Muscle of back (tissue), 13 donors: ENCODE results near the gene WDR53. TPM values are rescaled to one million over a fixed set of nuclear protein-coding genes. Genes with fewer than 3 reads are reported as not detected.
"Not testable (repeated sequence)": the region's sequence is repeated elsewhere in the genome, so short reads cannot be mapped to it uniquely, and the experiment has no call there.

Source experiments
- DNase-seq, 3 donors: peaks; one replicate each; pipeline versions ENCODE4 v3.0.0 to v3.0.0-alpha.2; 2013
- long read RNA-seq, 9 donors: transcript quantifications; one replicate each; lab custom pipeline, GENCODE V29; 2026
- polyA plus RNA-seq, 10 donors: library from polyadenylated mRNA; unstranded; fragments of 120-200 nt; gene quantifications; one replicate each; pipeline ENCODE4 v1.2.1, GENCODE V29; 2013; ENCODE audit not compliant: insufficient read length in 10 of 10

Gene WDR53
- 10 to 100 TPM in 7 of 10 donors, 1 to 10 TPM in 3; 7.0 to 11.7 (median 10.4) TPM for polyA plus RNA-seq
- long read RNA-seq, donor 1, partial matches to known transcripts, result 7 of 9 reads
- long read RNA-seq, donor 1, other reads (novel, unspliced or antisense), result 0 of 9 reads
- long read RNA-seq, donor 2, partial matches to known transcripts, result 8 of 9 reads
- long read RNA-seq, donor 2, other reads (novel, unspliced or antisense), result 0 of 9 reads
- long read RNA-seq, donor 3, result 0 reads
- long read RNA-seq, donor 4, partial matches to known transcripts, result 25 of 32 reads
- long read RNA-seq, donor 4, other reads (novel, unspliced or antisense), result 6 of 32 reads
- long read RNA-seq, donor 5, result 0 reads
- long read RNA-seq, donor 6, result 0 reads
- long read RNA-seq, donor 7, partial matches to known transcripts, result 0 of 1 reads
- long read RNA-seq, donor 7, other reads (novel, unspliced or antisense), result 0 of 1 reads
- long read RNA-seq, donor 8, partial matches to known transcripts, result 14 of 15 reads
- long read RNA-seq, donor 8, other reads (novel, unspliced or antisense), result 0 of 15 reads
- long read RNA-seq, donor 9, result 0 reads

DNA sequence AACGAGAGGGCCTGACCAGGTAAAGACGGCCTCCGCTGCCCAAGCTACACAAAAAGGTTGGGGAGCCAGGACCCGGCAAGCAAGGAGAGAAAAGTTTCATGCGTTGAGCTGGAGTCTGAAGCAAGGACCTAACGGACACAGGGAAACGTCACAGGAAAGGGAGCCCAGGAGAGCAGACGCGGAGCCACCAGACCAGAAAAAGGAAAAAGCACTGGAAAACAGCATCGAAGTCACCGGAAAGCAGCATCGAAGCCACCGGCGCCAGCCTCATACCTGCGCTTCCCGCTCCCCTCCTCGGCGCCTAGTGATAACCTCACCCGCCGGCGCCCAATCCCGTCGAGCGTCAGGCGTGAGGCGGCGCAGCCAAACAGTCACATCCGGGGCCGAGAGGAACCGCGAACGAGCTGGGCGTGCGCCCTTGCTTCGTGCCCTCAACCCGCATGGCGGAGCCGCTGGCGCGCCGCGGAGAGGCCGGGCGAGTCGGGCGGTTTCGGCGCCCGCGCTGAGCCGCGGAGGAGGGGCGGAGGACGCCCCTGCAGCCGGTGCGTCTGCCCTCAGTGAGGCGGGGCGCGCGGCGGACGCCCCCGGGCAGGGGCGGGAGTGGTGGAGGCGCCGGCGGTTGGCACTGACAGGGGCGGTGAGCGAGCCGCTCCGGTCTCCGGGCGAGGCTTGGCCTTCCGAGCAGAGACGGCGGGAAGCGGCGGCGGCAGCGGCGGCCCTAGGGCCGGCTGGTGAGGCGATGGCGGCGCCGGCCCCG, at the start of gene WDR53, which contains the start of gene FBXO45:
WDR53 (minus strand) TSS at position 309 of the 757 bp plus-strand sequence. CDS start 7,079 bp downstream, outside the sequence.
FBXO45 (plus strand) TSS at position 415 of the 757 bp plus-strand sequence; CDS start at position 740, 325 bp downstream.
- DNase-seq, result peak; percentile 95 to 98 (median 96)

- DNase-seq, result no peak
Measured at GRCh38 chr3:196617256-196617655, 48.9 kb upstream of the WDR53 start.

DNA sequence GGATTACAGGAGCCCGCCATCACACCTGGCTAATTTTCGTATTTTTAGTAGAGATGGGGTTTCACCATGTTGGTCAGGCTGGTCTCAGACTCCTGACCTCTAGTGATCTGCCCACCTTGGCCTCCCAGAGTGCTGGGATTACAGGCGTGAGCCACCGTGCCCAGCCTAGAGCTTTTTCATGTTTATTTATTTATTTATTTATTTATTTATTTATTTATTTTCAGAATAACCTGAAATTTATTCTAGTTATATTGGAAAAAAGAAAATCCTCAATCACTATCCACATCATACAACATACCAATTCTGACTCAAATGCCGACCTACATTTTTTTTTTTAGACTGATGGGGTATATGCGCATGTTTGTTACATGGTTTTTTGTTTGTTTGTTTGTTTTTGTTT, 46.9 kb upstream of the WDR53 start:
- not testable (repeated sequence) for DNase-seq

DNA sequence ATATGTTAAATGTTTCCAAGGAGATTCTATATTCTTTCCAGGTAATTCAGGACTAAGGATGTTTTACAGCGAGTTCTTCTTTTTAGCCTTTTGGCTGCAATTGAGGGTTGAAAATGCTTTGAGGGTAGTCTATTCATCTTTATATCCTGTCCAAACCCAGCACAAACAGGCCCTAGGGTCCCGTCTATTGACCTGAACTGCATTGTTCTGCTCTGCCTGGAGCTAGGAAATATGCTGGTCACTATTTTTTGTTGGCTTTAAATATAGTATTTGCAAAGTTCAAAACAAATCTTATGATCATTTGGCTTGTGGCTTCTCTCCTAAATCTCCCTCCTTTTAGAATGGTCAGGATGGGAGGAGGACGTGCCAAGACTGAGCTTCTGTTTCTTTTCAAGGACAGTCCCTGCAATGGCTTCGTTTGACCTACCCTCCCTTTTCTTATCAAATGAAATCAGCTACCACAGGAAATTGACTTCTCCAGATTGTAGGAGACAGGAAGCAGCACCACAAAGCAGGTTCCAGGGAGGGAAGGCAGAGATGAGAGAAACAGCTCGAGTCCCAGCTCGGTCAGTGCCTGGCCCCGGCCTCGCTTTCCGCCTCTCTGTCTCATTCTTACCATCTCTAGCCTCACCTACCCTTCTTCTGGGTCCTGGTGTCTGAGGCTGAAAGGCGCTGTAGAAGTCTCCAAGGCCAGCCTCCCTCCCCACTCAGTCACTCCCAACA, 43.6 kb upstream of the WDR53 start:
- no peak for DNase-seq

DNA sequence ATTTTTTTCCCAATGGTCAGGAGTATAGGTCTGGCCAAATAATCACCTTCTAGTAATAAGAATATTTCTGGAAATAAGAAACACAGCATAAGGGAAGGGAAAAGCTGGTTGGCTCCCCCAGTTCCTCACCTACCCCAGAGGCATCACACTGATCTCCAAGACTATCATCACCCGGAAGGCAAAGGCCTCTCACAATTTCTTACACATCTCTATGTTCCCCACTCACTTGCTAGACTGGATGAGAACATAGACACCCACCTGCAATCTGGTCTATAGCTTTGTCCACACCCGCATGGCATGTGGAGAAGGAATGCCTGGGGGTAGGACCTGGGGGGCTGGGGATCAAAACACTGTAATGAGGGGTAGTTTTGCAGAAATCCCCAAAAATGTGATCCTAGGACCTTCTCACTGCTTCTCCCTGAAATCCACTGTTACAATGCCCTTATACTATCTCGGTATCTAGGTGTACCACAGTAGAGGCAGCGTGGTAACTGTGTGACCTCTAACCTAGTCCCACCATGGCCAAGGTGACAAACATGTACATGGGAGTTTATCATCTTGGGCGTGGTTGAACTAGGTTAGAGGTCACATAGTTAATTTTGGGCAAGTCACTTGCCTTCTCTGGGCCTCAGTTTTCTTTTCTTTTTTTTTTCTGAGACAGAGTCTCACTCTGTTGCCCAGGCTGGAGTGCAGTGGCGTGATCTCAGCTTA, 41.6 kb upstream of the WDR53 start:
- no peak for DNase-seq

DNA sequence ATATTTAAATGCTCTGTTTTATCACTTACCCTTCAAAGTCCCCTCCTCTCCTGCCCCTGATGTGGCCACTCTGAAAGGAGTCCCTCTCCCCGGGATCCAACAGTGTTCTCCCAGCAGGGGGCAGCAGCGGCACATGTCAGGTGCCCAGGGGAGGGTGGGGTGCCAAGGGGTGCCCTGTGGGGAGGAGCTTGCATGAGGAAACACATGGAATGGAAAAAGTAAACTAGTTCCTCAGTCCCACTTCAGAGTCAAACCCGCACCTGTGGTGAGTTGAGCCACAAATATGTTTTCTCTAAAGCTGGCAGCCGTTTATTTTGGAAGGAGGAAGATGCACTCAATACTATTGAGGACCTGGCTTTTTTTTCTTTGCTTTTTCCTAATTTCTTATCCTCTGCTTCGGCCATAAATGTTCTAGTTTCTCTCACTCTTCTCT, 41.0 kb upstream of the WDR53 start:
- DNase-seq, result peak; percentile 51 to 77 (median 76)

GRCh38 chr3:196608693-196609092, 40.3 kb upstream of the WDR53 start:
- no peak for DNase-seq

DNA sequence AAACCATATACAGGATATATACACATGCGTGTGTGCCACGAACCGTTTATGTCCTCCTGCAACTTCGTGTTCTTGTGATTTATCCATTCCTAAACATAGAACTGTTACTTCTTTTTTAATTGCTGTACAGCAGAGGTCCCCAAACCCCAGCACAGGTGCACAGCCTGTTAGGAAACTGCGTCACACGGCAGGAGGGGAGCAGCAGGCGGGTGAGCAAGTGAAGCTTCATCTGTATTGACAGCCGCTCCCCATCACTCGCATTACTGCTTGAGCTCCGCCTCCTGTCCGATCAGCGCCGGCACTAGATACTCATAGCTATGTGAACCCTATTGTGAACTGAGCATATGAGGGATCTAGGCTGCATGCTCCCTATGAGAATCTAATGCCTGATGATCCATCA, 36.2 kb upstream of the WDR53 start:
- no peak for DNase-seq

DNA sequence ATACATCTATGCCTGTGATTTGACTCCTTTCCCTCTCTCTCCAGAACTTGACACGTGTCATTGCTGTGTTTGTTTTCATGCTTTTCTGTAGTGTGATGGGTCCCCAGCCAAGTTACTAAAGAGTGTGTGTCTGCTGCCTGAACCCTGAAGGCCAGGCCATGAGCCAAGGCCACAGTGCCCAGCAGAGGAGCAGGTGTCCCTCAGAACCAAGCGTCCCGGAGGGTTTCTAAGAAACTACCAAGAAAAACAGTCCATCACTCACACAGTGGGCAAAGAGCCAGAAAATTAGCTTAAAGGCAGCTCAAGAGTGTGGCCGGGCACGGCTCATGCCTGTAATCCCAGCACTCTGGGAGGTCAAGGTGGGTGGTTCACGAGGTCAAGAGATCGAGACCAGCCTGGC, 35.3 kb upstream of the WDR53 start:
- DNase-seq, result peak in 1 of 3 donors; percentile 9

DNA sequence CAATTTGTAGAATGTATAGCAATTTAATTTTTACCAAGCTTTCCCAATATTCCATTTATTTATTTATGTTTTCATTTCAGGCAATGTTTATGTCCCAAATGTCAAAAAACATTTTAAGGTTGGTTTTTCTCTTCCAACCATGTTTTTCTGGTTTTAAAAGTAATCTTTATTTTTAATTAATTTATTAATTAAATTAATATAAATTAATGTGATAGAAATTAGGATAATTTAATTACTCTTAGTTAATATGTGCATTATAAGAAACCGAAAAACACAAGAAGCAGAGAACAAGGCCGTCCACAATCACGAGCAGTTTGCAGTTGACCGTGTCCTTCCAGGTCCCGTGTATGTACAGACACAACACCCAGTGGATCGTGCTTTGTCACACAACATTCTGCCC, 34.3 kb upstream of the WDR53 start:
- no peak for DNase-seq

- DNase-seq, result no peak
Measured at GRCh38 chr3:196600359-196600758, 32.0 kb upstream of the WDR53 start.

GRCh38 chr3:196599734-196600128, 31.4 kb upstream of the WDR53 start:
- no peak for DNase-seq

DNA sequence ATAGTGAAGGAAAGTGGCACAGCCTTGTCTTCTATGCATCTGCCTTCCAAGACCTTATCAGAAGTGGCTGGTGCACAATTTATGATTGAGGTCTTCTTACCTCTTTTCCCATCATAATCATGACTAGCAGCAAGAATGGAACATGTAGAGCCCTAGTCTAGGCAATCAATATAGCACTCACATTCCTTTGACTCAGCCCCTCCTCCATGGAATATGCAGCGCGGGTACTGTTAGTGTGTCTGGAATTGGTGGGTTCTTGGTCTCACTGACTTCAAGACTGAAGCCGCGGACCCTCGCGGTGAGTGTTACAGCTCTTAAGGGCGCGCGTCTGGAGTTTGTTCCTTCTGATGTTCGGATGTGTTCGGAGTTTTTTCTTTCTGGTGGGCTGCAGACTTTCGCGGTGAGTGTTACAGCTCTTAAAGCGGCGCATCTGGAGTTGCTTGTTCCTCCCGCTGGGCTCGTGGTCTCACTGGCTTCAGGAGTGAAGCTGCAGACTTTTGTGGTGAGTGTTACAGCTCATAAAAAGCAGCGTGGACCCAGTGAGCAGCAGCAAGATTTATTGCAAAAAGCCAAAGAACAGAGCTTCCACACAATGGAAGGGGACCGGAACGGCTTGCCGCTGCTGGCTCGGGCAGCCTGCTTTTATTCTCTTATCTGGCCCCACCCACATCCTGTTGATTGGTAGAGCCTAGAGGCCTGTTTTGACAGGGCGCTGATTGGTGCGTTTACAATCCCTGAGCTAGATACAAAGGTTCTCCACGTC, 29.8 kb upstream of the WDR53 start:
- DNase-seq, result not testable (repeated sequence)

GRCh38 chr3:196596355-196596754, 28.0 kb upstream of the WDR53 start:
- DNase-seq, result no peak

DNA sequence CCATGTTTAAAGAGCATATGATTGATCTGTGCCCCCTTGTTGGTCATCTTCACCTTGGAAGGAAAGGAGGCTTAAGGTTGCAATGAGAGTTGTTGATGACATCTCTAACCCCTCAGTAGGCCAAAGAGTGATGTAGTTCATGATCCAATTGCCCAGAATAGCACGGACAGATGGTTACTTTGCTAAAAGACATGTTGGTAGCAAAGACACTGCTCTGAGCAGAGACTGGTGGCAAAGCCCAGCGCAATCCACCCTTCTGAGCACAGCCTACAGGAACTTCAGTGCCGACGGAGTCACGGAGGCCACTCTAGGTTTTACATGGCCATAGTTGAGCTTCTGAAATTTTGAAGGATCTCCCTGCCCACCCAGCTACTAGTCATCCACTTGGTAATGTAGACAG, 21.9 kb upstream of the WDR53 start:
- DNase-seq, result peak in 1 of 3 donors; percentile 4

GRCh38 chr3:196585044-196585757, 16.8 kb upstream of the WDR53 start:
- DNase-seq, result no peak

- DNase-seq, result no peak
Measured at GRCh38 chr3:196572389-196572788, 4.0 kb upstream of the WDR53 start.

- not testable (repeated sequence) for DNase-seq
Measured at GRCh38 chr3:196570332-196570731, 2.0 kb upstream of the WDR53 start.

- peak; percentile 1 to 44 (median 17) for DNase-seq
Measured at GRCh38 chr3:196569003-196569516, 706 bp upstream of the WDR53 start.
